IPS-20b (cell line): Measurements from ENCODE around the gene CCDC40.
A peak's percentile ranks its signal among the peaks of the same experiment; 100 is the strongest.
"Not testable (repeated sequence)": the region's sequence is repeated elsewhere in the genome, so short reads cannot be mapped to it uniquely, and the experiment has no call there.

Experiments used
- H3K27ac ChIP-seq: one replicate; pipeline ENCODE4 v1.5.1; 2013; ENCODE audit warnings: low read length
- H3K27me3 ChIP-seq: 2 replicates; pipeline ENCODE4 v1.6.1; 2013; ENCODE audit warnings: mild to moderate bottlenecking, low read length, inconsistent platforms; ENCODE audit not compliant: insufficient read depth
- H3K36me3 ChIP-seq: 2 replicates; pipeline ENCODE4 v1.6.1; 2013; ENCODE audit warnings: low read depth, mild to moderate bottlenecking, inconsistent platforms, low read length, moderate library complexity; ENCODE audit not compliant: insufficient read depth
- H3K4me1 ChIP-seq: 2 replicates; pipeline ENCODE4 v1.6.1; 2013; ENCODE audit warnings: mild to moderate bottlenecking, control low read depth, inconsistent platforms, low read length, moderate library complexity; ENCODE audit not compliant: insufficient read depth
- H3K4me3 ChIP-seq: 2 replicates; pipeline ENCODE4 v1.5.1; 2013; ENCODE audit warnings: mild to moderate bottlenecking, low read length, inconsistent platforms
- H3K9ac ChIP-seq: 2 replicates; pipeline ENCODE4 v1.6.1; 2013; ENCODE audit warnings: low read depth, mild to moderate bottlenecking, inconsistent platforms, low read length, moderate library complexity
- H3K9me3 ChIP-seq: 2 replicates; pipeline ENCODE4 v1.6.1; 2013; ENCODE audit warnings: mild to moderate bottlenecking, low read depth, low read length, inconsistent platforms; ENCODE audit not compliant: insufficient read depth

The CCDC40 gene

GRCh38 chr17:80036715-80037477 lies 454 bp downstream of the CCDC40 start:
- Histone ChIP-seq H3K36me3 (peaks cover 17% of the 10 kb centered on the region), H3K27me3 (no peaks in the 10 kb centered on the region), H3K27ac (peak overlapping the region; percentile 55), H3K9ac (peak overlapping the region; percentile 85), H3K4me1 (no peaks in the 10 kb centered on the region), H3K4me3 (peak overlapping the region; percentile 90), H3K9me3 (no peaks in the 10 kb centered on the region)

- H3K9me3 ChIP-seq = no peaks in the 10 kb centered on the region
- no peak overlapping the region for H3K27ac ChIP-seq
- H3K27me3 ChIP-seq = no peaks in the 10 kb centered on the region
- H3K36me3 ChIP-seq = peaks cover 42% of the 10 kb centered on the region
- H3K4me3 ChIP-seq = no peak overlapping the region
- H3K4me1 ChIP-seq = no peaks in the 10 kb centered on the region
- H3K9ac ChIP-seq = no peak overlapping the region
These were observed 7.5 kb downstream of the CCDC40 start for GRCh38 chr17:80043963-80044362.

DNA sequence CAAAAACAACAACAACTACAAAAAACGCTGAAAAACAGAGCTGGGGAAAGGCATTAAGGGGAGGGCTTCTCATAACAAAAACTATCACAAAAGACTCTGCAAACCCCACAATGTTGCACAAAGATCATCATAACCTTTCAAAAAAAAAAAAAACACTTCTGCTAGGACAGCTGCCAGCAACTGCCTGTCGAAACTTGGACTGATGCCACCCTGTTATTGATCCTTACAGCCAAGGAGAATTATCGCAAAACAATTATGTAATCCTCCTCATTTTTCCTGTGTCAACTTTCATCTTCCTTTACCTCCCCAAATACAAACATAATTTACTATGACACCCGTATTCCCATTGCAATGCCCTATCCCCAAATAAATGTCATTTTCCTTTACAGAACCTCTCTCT lies 9.3 kb downstream of the CCDC40 start:
- Histone ChIP-seq H3K4me1 (no peaks in the 10 kb centered on the region), H3K27ac (no peak overlapping the region), H3K27me3 (no peaks in the 10 kb centered on the region), H3K36me3 (peaks cover 37% of the 10 kb centered on the region), H3K4me3 (no peak overlapping the region), H3K9me3 (no peaks in the 10 kb centered on the region), H3K9ac (no peak overlapping the region)

DNA sequence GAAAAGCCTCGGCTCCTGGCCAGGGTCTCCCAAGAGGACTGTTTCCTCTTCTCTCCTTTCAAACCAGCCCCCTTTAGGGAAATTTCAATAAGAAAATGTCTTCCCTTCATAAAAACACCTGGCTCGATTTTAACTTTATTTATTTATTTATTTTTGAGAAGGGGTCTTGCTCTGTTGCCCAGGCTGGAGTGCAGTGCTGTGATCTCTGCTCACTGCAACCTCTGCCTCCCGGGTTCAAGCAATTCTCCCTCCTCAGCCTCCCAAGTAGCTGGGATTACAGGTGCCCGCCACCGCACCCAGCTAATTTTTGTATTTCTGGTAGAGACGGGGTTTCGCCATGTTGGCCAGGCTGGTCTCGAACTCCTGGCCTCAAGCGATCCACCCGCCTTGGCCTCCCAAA lies 10.3 kb downstream of the CCDC40 start:
- H3K4me1 ChIP-seq, H3K4me3 ChIP-seq, H3K27ac ChIP-seq, H3K9ac ChIP-seq, H3K9me3 ChIP-seq, H3K27me3 ChIP-seq: not testable (repeated sequence)
- H3K36me3 ChIP-seq = peaks cover 33% of the 10 kb centered on the region

DNA sequence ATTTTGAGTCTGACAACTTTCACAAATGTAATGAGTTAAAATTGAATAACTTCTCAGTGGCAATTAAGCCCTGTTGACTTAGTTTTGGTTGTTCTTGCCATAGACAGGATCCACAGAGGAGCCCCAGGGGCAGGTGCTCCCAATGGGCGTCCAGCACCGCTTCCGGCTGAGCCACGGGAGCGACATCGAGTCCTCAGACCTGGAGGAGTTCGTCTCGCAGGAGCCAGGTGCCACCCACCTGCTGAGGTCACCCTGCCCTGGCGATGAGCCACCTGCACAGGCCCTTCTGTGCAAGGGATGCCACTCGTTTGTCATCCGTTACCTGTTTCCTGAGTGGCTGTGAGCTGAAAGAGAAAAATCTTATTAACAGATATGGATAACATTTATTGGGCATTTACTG lies 10.7 kb downstream of the CCDC40 start:
- Histone ChIP-seq H3K36me3 (peaks cover 28% of the 10 kb centered on the region), H3K9me3 (no peaks in the 10 kb centered on the region), H3K4me1 (no peaks in the 10 kb centered on the region), H3K9ac (no peak overlapping the region), H3K4me3 (no peak overlapping the region), H3K27me3 (no peaks in the 10 kb centered on the region), H3K27ac (no peak overlapping the region)

- H3K4me1 ChIP-seq = no peaks in the 10 kb centered on the region
- H3K27ac ChIP-seq = no peak overlapping the region
- no peaks in the 10 kb centered on the region for H3K27me3 ChIP-seq
- H3K9ac ChIP-seq = no peak overlapping the region
- H3K4me3 ChIP-seq = no peak overlapping the region
- peaks cover 8% of the 10 kb centered on the region; the same call in 1 of the 2 replicates for H3K36me3 ChIP-seq
- no peaks in the 10 kb centered on the region for H3K9me3 ChIP-seq
These were observed 13.5 kb downstream of the CCDC40 start for GRCh38 chr17:80049986-80050385.

- Histone ChIP-seq H3K9me3 (no peaks in the 10 kb centered on the region), H3K36me3 (peaks cover 6% of the 10 kb centered on the region; the same call in 1 of the 2 replicates), H3K27me3 (no peaks in the 10 kb centered on the region), H3K9ac (no peak overlapping the region), H3K4me3 (no peak overlapping the region), H3K4me1 (peaks cover 7% of the 10 kb centered on the region; the same call in 1 of the 2 replicates), H3K27ac (no peak overlapping the region)
These were observed 14.3 kb downstream of the CCDC40 start for GRCh38 chr17:80050706-80051105.

- Histone ChIP-seq H3K4me3 (no peak overlapping the region), H3K9ac (no peak overlapping the region), H3K27me3 (no peaks in the 10 kb centered on the region), H3K9me3 (no peaks in the 10 kb centered on the region), H3K36me3 (peaks cover 6% of the 10 kb centered on the region; the same call in 1 of the 2 replicates), H3K27ac (no peak overlapping the region), H3K4me1 (peaks cover 7% of the 10 kb centered on the region; the same call in 1 of the 2 replicates)
These were observed 15.2 kb downstream of the CCDC40 start for GRCh38 chr17:80051681-80052080.

DNA sequence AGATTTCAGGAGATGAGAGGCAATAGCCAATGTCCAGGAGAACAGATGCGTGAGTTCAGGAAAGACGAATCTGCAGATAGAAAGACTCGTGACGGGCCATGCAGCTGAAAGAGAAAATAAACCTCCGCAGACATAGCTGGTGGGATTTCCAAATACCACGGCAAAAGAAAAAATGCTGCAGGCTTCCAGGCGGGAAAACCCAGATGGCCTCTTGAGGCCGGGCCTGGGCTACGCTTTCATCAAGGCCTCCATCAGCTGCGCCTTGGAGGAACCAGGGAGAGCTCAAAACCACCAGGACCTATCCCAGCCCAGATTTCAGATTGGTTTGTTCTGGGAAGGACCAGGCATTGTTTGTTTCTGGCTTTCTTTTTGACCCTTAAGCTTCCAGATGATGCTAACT lies 16.7 kb downstream of the CCDC40 start:
- no peak overlapping the region for H3K4me3 ChIP-seq
- H3K9me3 ChIP-seq = no peaks in the 10 kb centered on the region
- H3K4me1 ChIP-seq = peaks cover 7% of the 10 kb centered on the region; the same call in 1 of the 2 replicates
- H3K36me3 ChIP-seq = peaks cover 6% of the 10 kb centered on the region; the same call in 1 of the 2 replicates
- no peak overlapping the region for H3K27ac ChIP-seq
- no peaks in the 10 kb centered on the region for H3K27me3 ChIP-seq
- no peak overlapping the region for H3K9ac ChIP-seq

DNA sequence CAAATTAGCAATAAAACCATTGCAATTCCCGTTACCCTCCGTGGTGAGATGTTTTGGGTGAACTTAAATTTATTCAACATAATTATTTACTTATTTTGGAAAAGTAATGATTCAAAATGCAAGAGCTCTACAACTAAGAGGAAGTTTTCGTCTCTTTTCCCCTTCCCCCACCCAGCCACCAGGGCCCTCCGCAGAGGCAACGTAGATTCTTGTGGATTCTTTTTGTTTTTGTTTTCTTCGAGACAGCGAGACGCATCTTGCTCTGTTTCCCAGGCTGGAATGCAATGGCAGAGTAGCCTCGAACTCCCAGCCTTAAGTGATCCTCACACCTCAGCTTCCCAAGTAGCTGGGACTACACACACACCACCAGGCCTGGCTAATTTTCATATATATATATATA lies 19.2 kb downstream of the CCDC40 start:
- peaks cover 5% of the 10 kb centered on the region; the same call in 1 of the 2 replicates for H3K36me3 ChIP-seq
- peaks cover 7% of the 10 kb centered on the region; the same call in 1 of the 2 replicates for H3K4me1 ChIP-seq
- no peak overlapping the region for H3K4me3 ChIP-seq
- no peak overlapping the region for H3K9ac ChIP-seq
- no peaks in the 10 kb centered on the region for H3K27me3 ChIP-seq
- H3K9me3 ChIP-seq = no peaks in the 10 kb centered on the region
- H3K27ac ChIP-seq = no peak overlapping the region

DNA sequence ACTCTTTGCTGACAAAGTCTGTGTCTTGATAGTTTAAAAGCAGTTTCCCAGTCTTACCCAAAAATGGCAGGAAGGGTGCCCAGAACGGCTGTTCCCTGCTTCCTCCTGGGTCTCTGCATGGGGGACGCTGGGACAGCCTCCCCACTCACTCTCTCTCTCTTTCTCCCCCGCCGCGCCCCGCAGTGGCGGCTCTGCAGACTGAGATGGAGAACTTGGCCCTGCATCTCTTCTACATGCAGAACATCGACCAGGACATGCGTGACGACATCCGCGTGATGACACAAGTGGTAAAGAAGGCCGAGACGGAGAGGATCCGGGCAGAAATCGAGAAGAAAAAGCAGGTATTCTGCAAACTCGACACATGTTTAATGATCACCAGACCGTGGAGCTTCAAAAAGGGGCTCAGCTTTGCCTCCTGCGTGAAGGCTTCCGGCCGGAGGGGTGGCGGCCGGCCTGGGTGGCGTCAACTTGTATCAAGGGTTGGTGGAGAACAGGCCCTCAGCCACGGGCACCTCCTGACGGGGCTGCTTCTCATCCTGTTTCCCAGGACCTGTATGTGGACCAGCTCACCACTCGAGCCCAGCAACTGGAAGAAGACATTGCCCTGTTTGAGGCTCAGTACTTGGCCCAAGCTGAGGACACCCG lies 22.0 kb downstream of the CCDC40 start:
- Histone ChIP-seq H3K27me3 (no peaks in the 10 kb centered on the region), H3K27ac (no peak overlapping the region), H3K4me3 (no peak overlapping the region), H3K9me3 (no peaks in the 10 kb centered on the region), H3K4me1 (peaks cover 7% of the 10 kb centered on the region; the same call in 1 of the 2 replicates), H3K36me3 (no peaks in the 10 kb centered on the region), H3K9ac (no peak overlapping the region)

- Histone ChIP-seq H3K4me3 (no peak overlapping the region), H3K4me1 (peaks cover under 1% of the 10 kb centered on the region; the same call in 1 of the 2 replicates), H3K27ac (no peak overlapping the region), H3K9ac (no peak overlapping the region), H3K27me3 (no peaks in the 10 kb centered on the region), H3K36me3 (no peaks in the 10 kb centered on the region), H3K9me3 (no peaks in the 10 kb centered on the region)
These were observed 24.2 kb downstream of the CCDC40 start for GRCh38 chr17:80060644-80061043.
